HCT116 (cell line): ENCODE data around the gene SCARF2. TPM values are rescaled to one million over a fixed set of nuclear protein-coding genes. Genes with fewer than 3 reads are reported as not detected.

Experiments
- ATAC-seq: fragments of 200-7000 bp; cut with Tn5 transposase; 2 replicates; pipeline ENCODE4 v1.9.1; 2020; ENCODE audit warnings: mild to moderate bottlenecking, moderate library complexity
- BruUV-seq: library from RNA; stranded (reverse); fragments of 400-500 nt; replicated peaks from 2 replicates; lab custom pipeline; 2021; lab: Mats Ljungman, UMichigan
- CTCF ChIA-PET: fragments of 300-600 bp; sonication (Branson Sonifier 250); formaldehyde crosslinking; loops from one replicate; lab custom pipeline; 2021; ENCODE audit warnings: antibody characterized with exemption; lab: Charles Lee
- POLR2A ChIA-PET: fragments of 300-600, 350-600 bp; sonication (Branson Sonifier 250); formaldehyde crosslinking; loops from one replicate; lab custom pipeline; 2021; ENCODE audit warnings: antibody characterized with exemption; lab: Charles Lee
- RAD21 ChIA-PET, 2 experiments: fragments of 300-600 bp; sonication (Branson Sonifier 250); formaldehyde crosslinking; loops; one replicate each; lab custom pipeline; 2023; ENCODE audit warnings: low total read pairs in 2 of 2; ENCODE audit not compliant: uncharacterized antibody in 2 of 2, unreplicated experiment in 2 of 2, low non-redundant PET in 1 of 2; lab: Charles Lee
- DNase-seq: peaks from one replicate; pipeline ENCODE4 v3.0.0-alpha.2; 2010; ENCODE audit warnings: low read depth, low spot score
- H2AFZ ChIP-seq: fragments of 200-600 bp; shearing (Covaris generic), sonication (generic); 2 replicates; pipeline ENCODE4 v1.6.1; 2017; ENCODE audit warnings: low read depth, mixed run types, mixed read lengths, antibody characterized with exemption, low read length; ENCODE audit not compliant: poor library complexity, severe bottlenecking
- H3K27ac ChIP-seq: 2 replicates; pipeline ENCODE4 v1.5.1; 2012; ENCODE audit warnings: low read depth, low read length
- H3K27me3 ChIP-seq: fragments of 200-600 bp; sonication (generic); 2 replicates; pipeline ENCODE4 v1.6.1; 2016; ENCODE audit warnings: mixed run types, low read length, mixed read lengths; ENCODE audit not compliant: insufficient read depth
- H3K36me3 ChIP-seq, 2 experiments: fragments of 200-500 bp in 1 of 2; fragments of 200-600 bp in 1 of 2; sonication (Bioruptor generic) in 1 of 2; sonication (generic) in 1 of 2; 2 replicates each; pipeline versions ENCODE4 v1.5.1 to v1.6.1; 2014 to 2016; ENCODE audit warnings: low read length in 2 of 2, inconsistent platforms in 1 of 2, mixed read lengths in 1 of 2, mixed run types in 1 of 2; ENCODE audit not compliant: insufficient read depth in 2 of 2, control insufficient read depth in 1 of 2
- H3K4me1 ChIP-seq, 2 experiments: fragments of 200-600 bp in 1 of 2; sonication (generic) in 1 of 2; 2 replicates each; pipeline versions ENCODE4 v1.5.1 to v1.6.1; 2012 to 2017; ENCODE audit warnings: low read length in 2 of 2, inconsistent platforms in 1 of 2, mild to moderate bottlenecking in 1 of 2, mixed read lengths in 1 of 2, mixed run types in 1 of 2, moderate library complexity in 1 of 2; ENCODE audit not compliant: insufficient read depth in 2 of 2, control insufficient read depth in 1 of 2
- H3K4me2 ChIP-seq: fragments of 200-600 bp; sonication (generic); 2 replicates; pipeline ENCODE4 v1.6.1; 2017; ENCODE audit warnings: mixed run types, low read length, mixed read lengths
- H3K4me3 ChIP-seq, 2 experiments: fragments of 200-600 bp in 1 of 2; sonication (generic) in 1 of 2; replicated peaks in 1 of 2; 2 replicates each; pipeline ENCODE4 v1.5.1; 2011 to 2016; ENCODE audit warnings: low read length in 2 of 2, control low read depth in 1 of 2, low read depth in 1 of 2, mild to moderate bottlenecking in 1 of 2, mixed read lengths in 1 of 2, mixed run types in 1 of 2
- H3K79me2 ChIP-seq: fragments of 200-600 bp; sonication (generic); 2 replicates; pipeline ENCODE4 v1.6.1; 2017; ENCODE audit warnings: mild to moderate bottlenecking, mixed run types, low read length, moderate library complexity, mixed read lengths; ENCODE audit not compliant: insufficient read depth
- H3K9ac ChIP-seq: fragments of 200-600 bp; sonication (generic); 2 replicates; pipeline ENCODE4 v1.6.1; 2016; ENCODE audit warnings: low read length, mixed read lengths
- H3K9me2 ChIP-seq: fragments of 200-600 bp; sonication (generic), shearing (Covaris generic); 2 replicates; pipeline ENCODE4 v1.6.1; 2017; ENCODE audit warnings: mixed run types, mild to moderate bottlenecking, moderate library complexity; ENCODE audit not compliant: insufficient read depth
- H3K9me3 ChIP-seq, 2 experiments: fragments of 200-500 bp in 1 of 2; fragments of 200-600 bp in 1 of 2; sonication (Bioruptor generic) in 1 of 2; sonication (generic) in 1 of 2; 2 replicates each; pipeline ENCODE4 v1.6.1; 2014 to 2017; ENCODE audit warnings: low read length in 2 of 2, mixed read lengths in 2 of 2, inconsistent platforms in 1 of 2, low read depth in 1 of 2, mild to moderate bottlenecking in 1 of 2, mixed run types in 1 of 2, moderate library complexity in 1 of 2; ENCODE audit not compliant: control insufficient read depth in 1 of 2, insufficient read depth in 1 of 2
- H4K20me1 ChIP-seq: fragments of 200-600 bp; sonication (generic), shearing (Covaris generic); 2 replicates; pipeline ENCODE4 v1.6.1; 2017; ENCODE audit warnings: mixed run types, mild to moderate bottlenecking, moderate library complexity; ENCODE audit not compliant: insufficient read depth
- CEBPB ChIP-seq: IDR thresholded peaks from 2 replicates; pipeline ENCODE4 v1.6.1; 2012; ENCODE audit warnings: low read depth
- JUND ChIP-seq: IDR thresholded peaks from 2 replicates; pipeline ENCODE4 v1.6.1; 2012
- POLR2A ChIP-seq: IDR thresholded peaks from 2 replicates; pipeline ENCODE4 v1.7.0; 2011; ENCODE audit warnings: borderline replicate concordance; ENCODE audit not compliant: insufficient read depth, insufficient read length; ENCODE audit errors: extremely low read depth
- POLR2AphosphoS5 ChIP-seq: IDR thresholded peaks from 2 replicates; pipeline ENCODE4 v1.6.1; 2011; ENCODE audit warnings: mild to moderate bottlenecking, low read depth, low read length, moderate library complexity
- ZFX ChIP-seq: fragments of 450-650 bp; IDR thresholded peaks from 2 replicates; pipeline ENCODE4 v1.6.1; 2017
- intact Hi-C: fragments of 100-400 bp; cut with micrococcal nuclease; formaldehyde crosslinking; loops from 2 replicates; pipeline ENCODE4 v1.10.0; 2022
- total RNA-seq: library from RNA; stranded (reverse); gene quantifications from one replicate; pipeline ENCODE4 v1.2.1, GENCODE V29; 2021; ENCODE audit not compliant: unreplicated experiment
- TF ChIP-seq, protein P1 (sequence below), 3 experiments: fragments of 200-600 bp in 1 of 3; sonication (generic) in 1 of 3; IDR thresholded peaks in 2 of 3; conservative IDR thresholded peaks in 1 of 3; 2 replicates each; pipeline ENCODE4 v1.5.1; 2012 to 2017; ENCODE audit warnings: low read depth in 2 of 3, low read length in 2 of 3, antibody characterized with exemption in 1 of 3, borderline replicate concordance in 1 of 3, control low read depth in 1 of 3, mild to moderate bottlenecking in 1 of 3, mixed read lengths in 1 of 3, mixed run types in 1 of 3, moderate library complexity in 1 of 3; ENCODE audit not compliant: insufficient read depth in 1 of 3
- TF ChIP-seq, protein P2 (sequence below): IDR thresholded peaks from 2 replicates; pipeline ENCODE4 v1.6.1; 2012
- TF ChIP-seq, protein P3 (sequence below): IDR thresholded peaks from 2 replicates; pipeline ENCODE4 v1.6.1; 2012; ENCODE audit warnings: low read depth

SCARF2 gene
- total RNA-seq, 1 experiment from 2014 or later, result 2.5 TPM

DNA sequence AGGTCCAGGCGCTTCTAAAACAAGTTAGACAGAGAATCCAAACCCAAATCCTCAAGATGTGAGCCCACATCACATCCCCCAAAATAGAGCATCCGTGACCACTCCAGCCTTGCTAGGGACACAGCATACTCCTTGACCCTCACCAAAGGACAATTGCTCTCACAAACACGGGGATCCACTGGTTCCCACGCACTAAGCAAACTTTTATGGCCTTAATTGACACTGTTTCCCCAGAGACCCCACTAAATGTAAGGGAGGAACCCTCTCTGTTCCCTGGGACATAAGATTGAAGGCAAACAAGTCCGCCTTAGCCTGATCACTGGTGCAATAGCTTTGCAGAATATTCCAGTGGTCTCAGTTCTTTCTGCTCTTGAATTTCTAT is 23.6 kb downstream of the SCARF2 start:
- Histone ChIP-seq H3K9me3 (no peaks in the 10 kb centered on the region), H3K4me1 (peaks cover 0 to 11% of the 10 kb centered on the region in 2 experiments; a peak in 1 of 4 replicates), H3K4me2 (no peak overlapping the region), H4K20me1 (no peaks in the 10 kb centered on the region), H3K36me3 (no peaks in the 10 kb centered on the region), H3K27ac (no peak overlapping the region), H3K79me2 (no peaks in the 10 kb centered on the region), H2AFZ (no peak overlapping the region), H3K9me2 (no peaks in the 10 kb centered on the region), H3K4me3 (no peak overlapping the region), H3K27me3 (no peaks in the 10 kb centered on the region), H3K9ac (no peak overlapping the region)
- BruUV-seq, result no TSS peak
- CTCF ChIA-PET, result no interaction called here
- POLR2A ChIA-PET, result no interaction called here
- TF ChIP-seq JUND, result no peak
- TF ChIP-seq ZFX, result no peak
- TF ChIP-seq, protein P1, sequence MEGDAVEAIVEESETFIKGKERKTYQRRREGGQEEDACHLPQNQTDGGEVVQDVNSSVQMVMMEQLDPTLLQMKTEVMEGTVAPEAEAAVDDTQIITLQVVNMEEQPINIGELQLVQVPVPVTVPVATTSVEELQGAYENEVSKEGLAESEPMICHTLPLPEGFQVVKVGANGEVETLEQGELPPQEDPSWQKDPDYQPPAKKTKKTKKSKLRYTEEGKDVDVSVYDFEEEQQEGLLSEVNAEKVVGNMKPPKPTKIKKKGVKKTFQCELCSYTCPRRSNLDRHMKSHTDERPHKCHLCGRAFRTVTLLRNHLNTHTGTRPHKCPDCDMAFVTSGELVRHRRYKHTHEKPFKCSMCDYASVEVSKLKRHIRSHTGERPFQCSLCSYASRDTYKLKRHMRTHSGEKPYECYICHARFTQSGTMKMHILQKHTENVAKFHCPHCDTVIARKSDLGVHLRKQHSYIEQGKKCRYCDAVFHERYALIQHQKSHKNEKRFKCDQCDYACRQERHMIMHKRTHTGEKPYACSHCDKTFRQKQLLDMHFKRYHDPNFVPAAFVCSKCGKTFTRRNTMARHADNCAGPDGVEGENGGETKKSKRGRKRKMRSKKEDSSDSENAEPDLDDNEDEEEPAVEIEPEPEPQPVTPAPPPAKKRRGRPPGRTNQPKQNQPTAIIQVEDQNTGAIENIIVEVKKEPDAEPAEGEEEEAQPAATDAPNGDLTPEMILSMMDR (IDR thresholded peaks at IDR 0.05 in 2 of 3, conservative IDR thresholded peaks at IDR 0.05 in 1 of 3; ENCODE audit: borderline replicate concordance in 1 of 3, insufficient read depth in 1 of 3, low read depth in 2 of 3, low read length in 2 of 3), result no peak
- TF ChIP-seq, protein P2, sequence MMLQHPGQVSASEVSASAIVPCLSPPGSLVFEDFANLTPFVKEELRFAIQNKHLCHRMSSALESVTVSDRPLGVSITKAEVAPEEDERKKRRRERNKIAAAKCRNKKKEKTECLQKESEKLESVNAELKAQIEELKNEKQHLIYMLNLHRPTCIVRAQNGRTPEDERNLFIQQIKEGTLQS, result no peak
- no peak for TF ChIP-seq CEBPB
- no peak for TF ChIP-seq POLR2A
- TF ChIP-seq POLR2AphosphoS5, result no peak
- TF ChIP-seq, protein P3, sequence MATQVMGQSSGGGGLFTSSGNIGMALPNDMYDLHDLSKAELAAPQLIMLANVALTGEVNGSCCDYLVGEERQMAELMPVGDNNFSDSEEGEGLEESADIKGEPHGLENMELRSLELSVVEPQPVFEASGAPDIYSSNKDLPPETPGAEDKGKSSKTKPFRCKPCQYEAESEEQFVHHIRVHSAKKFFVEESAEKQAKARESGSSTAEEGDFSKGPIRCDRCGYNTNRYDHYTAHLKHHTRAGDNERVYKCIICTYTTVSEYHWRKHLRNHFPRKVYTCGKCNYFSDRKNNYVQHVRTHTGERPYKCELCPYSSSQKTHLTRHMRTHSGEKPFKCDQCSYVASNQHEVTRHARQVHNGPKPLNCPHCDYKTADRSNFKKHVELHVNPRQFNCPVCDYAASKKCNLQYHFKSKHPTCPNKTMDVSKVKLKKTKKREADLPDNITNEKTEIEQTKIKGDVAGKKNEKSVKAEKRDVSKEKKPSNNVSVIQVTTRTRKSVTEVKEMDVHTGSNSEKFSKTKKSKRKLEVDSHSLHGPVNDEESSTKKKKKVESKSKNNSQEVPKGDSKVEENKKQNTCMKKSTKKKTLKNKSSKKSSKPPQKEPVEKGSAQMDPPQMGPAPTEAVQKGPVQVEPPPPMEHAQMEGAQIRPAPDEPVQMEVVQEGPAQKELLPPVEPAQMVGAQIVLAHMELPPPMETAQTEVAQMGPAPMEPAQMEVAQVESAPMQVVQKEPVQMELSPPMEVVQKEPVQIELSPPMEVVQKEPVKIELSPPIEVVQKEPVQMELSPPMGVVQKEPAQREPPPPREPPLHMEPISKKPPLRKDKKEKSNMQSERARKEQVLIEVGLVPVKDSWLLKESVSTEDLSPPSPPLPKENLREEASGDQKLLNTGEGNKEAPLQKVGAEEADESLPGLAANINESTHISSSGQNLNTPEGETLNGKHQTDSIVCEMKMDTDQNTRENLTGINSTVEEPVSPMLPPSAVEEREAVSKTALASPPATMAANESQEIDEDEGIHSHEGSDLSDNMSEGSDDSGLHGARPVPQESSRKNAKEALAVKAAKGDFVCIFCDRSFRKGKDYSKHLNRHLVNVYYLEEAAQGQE, result no peak
- intact Hi-C loops, result no loop called here
- DNase-seq (no peak), ATAC-seq (no peak)
- RAD21 ChIA-PET, result no interaction called here
